ENCODE results near the gene TDRD12.
"Not testable (repeated sequence)": the region's sequence is repeated elsewhere in the genome, so short reads cannot be mapped to it uniquely, and the experiment has no call there.

TDRD12 gene

GRCh38 chr19:32746631-32747196 lies 27.1 kb downstream of the TDRD12 start:
- not testable (repeated sequence) for DNase-seq (ENCODE audit: low read depth)

DNA sequence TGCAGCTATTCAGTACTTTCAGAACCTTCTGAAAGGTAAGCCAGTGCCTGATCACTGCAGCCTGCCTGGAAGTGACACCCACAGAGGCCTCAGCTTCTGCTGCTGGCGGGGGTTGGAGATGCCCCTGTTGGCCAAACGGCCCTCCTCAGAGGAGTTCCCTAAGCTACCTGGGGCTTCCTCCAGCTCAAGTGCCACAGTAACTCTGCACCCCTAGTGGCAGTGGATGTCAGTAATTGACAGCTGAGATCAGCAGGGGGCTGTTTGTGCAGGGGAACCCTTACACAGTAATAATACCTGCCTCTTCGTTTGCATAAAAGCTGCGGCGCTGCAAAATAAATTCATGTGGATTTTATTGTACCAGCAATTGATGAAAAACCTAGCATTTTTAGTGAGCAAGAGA lies 28.9 kb downstream of the TDRD12 start:
- DNase-seq (ENCODE audit: low read depth), result no peak

GRCh38 chr19:32748948-32749347 lies 29.4 kb downstream of the TDRD12 start:
- DNase-seq (ENCODE audit: low read depth), result no peak

DNA sequence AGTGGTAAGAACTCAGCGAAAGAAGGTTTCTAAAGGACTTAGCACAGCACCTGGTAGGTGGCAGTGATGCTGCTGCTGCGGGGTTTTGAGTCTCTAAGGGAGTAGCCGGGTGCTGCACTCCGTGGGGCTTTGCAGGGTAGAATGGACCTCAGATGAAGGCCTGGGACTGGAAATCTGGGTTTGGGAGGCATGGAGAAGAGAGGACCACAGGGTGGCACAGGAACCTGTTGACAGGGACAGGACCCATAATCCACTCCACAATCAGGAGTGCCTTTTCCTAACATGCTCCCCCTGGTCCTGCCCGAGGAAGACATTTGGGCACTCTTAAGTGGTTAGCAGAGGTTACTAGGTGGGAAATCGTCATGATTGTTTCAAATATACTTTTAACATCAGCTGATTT lies 29.8 kb downstream of the TDRD12 start:
- no peak for DNase-seq (ENCODE audit: low read depth)

DNA sequence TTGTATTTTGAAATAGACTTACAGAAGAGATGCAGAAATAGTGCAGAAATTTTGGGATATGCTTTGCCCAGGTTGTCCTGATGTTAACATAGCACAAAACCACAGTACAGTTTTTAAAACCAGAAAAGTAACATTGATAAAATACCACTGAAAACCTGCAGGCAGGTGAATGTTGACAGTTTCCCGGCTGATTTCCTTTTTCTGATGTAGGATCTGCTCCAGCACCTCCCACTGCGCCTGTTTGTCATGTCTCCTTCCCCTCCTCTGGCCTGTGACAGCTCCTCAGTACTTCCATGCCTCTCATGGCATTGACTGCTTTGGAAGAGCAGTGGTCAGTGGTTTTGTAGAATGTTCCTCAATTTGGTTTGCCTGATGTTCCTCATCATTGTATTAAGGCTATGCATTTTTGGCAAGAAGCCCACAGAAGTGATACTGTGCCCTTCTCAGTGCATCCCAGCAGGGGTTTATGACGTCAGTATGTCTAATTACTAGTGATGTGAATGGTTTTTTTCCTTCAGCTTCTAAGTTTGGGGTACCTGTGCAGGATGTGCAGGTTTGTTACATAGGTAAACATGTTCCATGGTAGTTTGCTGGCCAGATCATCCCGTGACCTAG lies 31.0 kb downstream of the TDRD12 start:
- DNase-seq (ENCODE audit: low read depth), result no peak

GRCh38 chr19:32751066-32751465 lies 31.5 kb downstream of the TDRD12 start:
- no peak for DNase-seq (ENCODE audit: low read depth)

DNA sequence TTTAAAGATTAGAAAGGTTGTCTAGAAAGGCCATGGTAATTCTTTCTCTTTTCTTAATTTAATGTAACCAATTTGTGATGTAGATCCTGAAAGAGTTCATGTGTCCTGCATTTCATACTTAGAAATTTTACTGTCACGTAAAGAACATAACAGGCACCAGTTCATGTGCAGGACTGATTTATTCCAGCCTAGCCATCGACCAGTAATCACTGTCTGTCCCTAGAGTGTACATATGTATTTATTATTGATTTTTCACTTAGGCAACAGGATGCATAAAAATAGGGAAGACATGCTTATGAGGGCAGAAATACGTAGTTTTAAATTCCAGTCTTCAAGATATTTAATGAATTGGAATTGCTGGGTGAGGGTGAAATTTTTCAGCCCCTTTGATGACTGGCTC lies 37.6 kb downstream of the TDRD12 start:
- no peak for DNase-seq (ENCODE audit: low read depth)

DNA sequence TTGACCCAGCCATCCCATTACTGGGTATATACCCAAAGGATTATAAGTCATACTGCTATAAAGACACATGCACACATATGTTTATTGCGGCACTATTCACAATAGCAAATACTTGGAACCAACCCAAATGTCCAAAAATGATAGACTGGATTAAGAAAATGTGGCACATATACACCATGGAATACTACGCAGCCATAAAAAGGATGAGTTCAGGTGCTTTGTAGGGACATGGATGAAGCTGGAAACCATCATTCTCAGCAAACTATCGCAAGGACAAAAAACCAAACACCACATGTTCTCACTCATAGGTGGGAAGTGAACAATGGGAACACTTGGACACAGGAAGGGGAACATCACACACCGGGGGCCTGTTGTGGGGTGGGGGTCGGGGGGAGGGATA lies 45.8 kb downstream of the TDRD12 start:
- DNase-seq (ENCODE audit: low read depth), result not testable (repeated sequence)

DNA sequence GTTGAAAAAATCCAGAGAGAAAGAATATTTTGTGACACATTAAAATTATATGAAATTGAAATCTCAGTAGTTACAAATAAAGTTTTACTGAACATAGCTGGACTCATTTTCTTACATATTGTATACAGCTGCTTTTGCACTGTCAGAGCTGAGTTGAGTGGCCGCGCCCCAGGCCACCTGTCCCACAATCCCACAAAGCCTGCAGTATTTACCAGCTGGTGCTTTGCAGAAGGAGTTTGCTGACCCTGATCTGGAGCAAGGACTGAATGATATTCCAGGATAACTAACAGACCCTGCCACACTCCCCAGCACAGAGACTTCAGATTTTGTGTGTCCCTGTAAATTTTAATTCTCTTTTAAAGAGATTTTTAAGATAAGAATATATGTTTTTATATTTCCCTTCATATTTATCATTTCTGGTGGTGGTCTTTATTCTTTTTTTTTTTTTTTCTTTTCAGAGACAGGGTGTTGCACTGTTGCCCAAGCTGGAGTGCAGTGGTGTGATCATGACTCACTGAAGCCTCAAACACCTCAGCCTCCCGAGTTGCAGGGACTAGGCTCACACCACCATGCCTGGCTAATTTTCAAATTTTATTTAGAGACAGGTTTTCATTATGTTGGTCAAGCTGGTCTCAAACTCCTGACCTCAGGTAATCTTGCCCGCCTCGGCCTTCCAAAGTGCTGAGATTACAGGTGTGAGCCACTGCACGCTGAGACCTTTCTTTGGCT lies 48.5 kb downstream of the TDRD12 start:
- no peak for DNase-seq (ENCODE audit: low read depth)

DNA sequence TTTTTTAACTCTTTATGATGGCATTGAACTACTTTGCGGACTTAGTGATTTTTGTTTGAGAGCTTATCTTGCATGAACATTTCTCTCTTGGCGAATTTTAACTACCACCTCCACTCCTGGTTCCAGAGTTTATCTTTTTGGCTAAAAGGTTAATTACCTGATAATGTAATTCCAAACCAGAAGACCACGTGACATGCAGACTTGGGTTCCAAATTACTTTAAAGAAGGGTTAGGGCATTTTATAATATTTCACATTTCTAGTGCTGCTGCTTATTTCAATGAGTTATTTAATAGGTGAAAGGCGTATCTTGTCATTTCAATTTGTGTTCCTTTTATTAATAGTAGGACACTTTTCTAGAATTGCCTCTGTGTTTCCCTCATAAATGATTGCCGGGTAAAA lies 52.0 kb downstream of the TDRD12 start:
- DNase-seq (ENCODE audit: low read depth), result no peak

GRCh38 chr19:32773126-32773525 lies 53.6 kb downstream of the TDRD12 start:
- no peak for DNase-seq (ENCODE audit: low read depth)

- DNase-seq (ENCODE audit: low read depth), result no peak
These were observed 59.5 kb downstream of the TDRD12 start for GRCh38 chr19:32779082-32779481.

DNA sequence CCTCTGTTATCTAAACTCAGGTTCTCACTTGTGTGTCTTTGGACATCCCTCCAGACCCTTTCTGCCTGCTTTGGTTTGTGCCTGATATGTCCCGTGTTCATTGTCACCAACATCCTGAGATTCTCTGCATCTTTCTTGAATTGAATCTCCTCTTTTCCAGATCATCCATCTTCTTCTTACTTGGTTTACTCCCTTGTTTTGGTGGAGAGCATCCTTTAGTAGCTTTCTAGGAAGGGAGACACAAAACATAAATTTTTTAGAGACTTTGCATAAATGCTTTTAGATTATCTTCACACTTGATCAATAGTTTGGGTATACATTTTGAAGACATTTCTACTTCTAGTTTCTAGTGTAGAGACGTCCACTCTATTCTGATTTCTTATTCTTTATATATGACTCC lies 61.7 kb downstream of the TDRD12 start:
- DNase-seq (ENCODE audit: low read depth), result no peak

- not testable (repeated sequence) for DNase-seq (ENCODE audit: low read depth)
These were observed 62.5 kb downstream of the TDRD12 start for GRCh38 chr19:32782089-32782488.

GRCh38 chr19:32787161-32787813 lies 67.7 kb downstream of the TDRD12 start:
- DNase-seq (ENCODE audit: low read depth), result not testable (repeated sequence)

GRCh38 chr19:32787895-32788294 lies 68.3 kb downstream of the TDRD12 start:
- not testable (repeated sequence) for DNase-seq (ENCODE audit: low read depth)

DNA sequence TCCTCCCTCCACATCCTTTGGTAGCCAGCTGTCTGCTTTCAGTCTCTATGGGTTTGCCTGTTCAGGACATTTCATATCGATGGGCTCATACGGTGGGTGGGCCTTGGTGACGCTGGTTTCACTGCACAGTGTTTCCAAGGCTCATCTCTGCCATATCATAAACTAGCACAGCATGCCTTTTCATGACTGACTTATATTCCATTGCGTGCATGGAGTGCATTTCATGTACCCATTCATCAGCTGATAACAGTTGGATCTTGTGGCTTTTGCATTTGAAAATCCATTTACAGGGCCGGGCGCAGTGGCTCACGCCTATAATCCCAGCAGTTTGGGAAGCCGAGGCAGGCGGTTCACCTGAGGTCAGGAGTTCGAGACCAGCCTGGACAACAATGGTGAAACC lies 69.9 kb downstream of the TDRD12 start:
- DNase-seq (ENCODE audit: low read depth), result no peak

DNA sequence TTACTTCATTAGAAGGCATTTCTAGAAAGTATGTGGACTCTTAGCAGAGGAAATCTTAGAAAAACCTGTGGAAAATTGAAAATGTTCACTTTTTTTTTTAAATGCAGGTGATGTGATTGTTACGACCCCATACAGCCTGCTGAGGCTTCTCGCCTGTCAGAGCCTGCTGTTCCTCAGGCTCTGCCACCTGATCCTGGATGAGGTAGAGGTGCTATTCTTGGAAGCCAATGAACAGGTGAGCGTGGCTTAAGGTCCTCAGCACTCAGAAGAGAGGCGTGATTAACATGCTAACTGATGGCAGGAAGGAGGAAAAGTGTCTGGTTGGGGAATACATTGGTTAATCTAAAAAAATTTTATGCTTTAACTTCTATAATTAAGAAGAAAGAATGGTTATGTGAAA lies 78.6 kb downstream of the TDRD12 start:
- DNase-seq (ENCODE audit: low read depth), result no peak

DNA sequence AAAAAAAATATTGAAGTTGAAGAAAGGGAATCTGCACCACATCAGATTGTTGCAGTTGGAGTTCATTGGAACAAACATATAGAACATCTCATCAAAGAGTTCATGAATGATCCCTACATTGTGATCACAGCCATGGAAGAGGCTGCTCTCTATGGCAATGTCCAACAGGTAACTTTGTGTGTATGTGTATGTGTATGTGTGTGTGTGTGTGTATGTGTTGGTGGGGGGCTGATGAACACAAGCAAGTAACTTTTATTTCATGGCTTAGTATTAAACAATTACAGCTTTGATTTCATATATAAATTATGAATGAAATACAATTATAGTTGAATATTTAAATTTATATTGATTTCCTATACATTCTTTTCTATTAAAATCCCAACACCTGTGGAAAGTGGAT lies 80.6 kb downstream of the TDRD12 start:
- DNase-seq (ENCODE audit: low read depth), result no peak

- no peak for DNase-seq (ENCODE audit: low read depth)
These were observed 81.2 kb downstream of the TDRD12 start for GRCh38 chr19:32800754-32801153.

GRCh38 chr19:32802840-32803239 lies 83.3 kb downstream of the TDRD12 start:
- no peak for DNase-seq (ENCODE audit: low read depth)

GRCh38 chr19:32808236-32808635 lies 88.7 kb downstream of the TDRD12 start:
- no peak for DNase-seq (ENCODE audit: low read depth)

DNA sequence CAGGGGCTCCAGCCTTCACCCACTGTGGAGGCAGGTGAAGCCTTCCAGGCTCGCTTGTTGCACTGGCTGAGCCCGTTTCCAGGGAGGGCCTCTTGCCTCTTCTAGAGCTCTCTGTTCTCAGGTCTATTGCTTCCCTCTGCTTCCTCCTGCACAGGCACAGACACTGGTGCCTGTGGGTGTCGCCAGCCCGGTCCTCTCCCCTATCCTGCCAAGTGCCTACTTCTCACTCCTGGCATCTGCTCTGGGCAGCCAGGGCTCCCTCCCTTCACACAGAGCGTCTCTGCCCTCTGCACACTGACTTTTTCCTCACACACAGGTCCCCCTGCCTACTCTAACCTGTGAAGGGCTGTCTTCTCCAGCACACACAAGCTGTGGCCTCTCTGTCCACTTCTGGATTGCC lies 89.7 kb downstream of the TDRD12 start:
- DNase-seq (ENCODE audit: low read depth), result no peak
